Measurements from ENCODE around the gene SLC12A1.
A peak's percentile ranks its signal among the peaks of the same experiment; 100 is the strongest.

Gene SLC12A1

DNA sequence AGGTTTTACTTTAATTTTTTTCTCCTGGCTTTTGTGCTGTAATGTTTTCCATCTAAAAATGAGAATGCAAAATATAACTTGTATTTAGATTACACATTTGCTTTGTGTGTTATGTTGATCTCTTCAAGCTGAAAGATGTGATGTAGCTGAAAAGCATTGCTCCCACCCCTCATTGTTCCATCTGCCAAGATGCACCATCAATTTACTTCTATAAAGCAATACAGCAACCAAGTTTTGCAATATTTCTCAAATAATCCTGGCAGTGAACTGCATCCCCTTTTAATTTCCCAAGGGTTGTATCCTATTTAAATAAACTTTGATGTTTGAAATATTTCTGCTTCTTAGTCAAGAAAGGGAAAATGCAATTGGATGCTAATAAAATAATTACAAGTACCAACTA lies 72.6 kb downstream of the SLC12A1 start:
- Histone ChIP-seq H3K27me3 (ENCODE audit: control insufficient read depth in 3 of 3, insufficient read depth in 3 of 3, low read depth in 1 of 3, low read length in 3 of 3) (peaks cover 0 to 7% (median 0%) of the 10 kb centered on the region in 3 experiments), H3K18ac (ENCODE audit: low read length) (no peak overlapping the region), H3K9ac (ENCODE audit: low read depth, low read length, poor library complexity) (no peak overlapping the region)

GRCh38 chr15:48279608-48280007 lies 73.5 kb downstream of the SLC12A1 start:
- WGBS, 2 donors (ENCODE audit: extremely low coverage in 2 of 2, insufficient read length in 2 of 2, insufficient replicate concordance in 1 of 2), result no CpG with 5 or more reads among the region's 1 CpG

More for the DNA sequence above, 72.6 kb downstream of the SLC12A1 start:
- Histone ChIP-seq H2BK15ac (ENCODE audit: low read length) (no peak overlapping the region), H4K91ac (ENCODE audit: low read depth, low read length, poor library complexity) (no peak overlapping the region), H4K8ac (ENCODE audit: low read depth, low read length) (no peak overlapping the region), H2BK120ac (ENCODE audit: low read depth, low read length) (no peak overlapping the region), H3K4ac (ENCODE audit: low read length) (no peak overlapping the region), H2AK5ac (ENCODE audit: low read depth, low read length) (no peak overlapping the region), H3K4me2 (ENCODE audit: insufficient read depth, low read length, poor library complexity, severe bottlenecking) (no peak overlapping the region), H3K4me1 (ENCODE audit: control insufficient read depth in 2 of 2, insufficient read depth in 1 of 2, low read depth in 1 of 2, low read length in 2 of 2) (peaks cover 0 to 9% of the 10 kb centered on the region in 2 donors), H2BK5ac (ENCODE audit: low read length) (no peak overlapping the region), H3K79me1 (ENCODE audit: low read depth, low read length) (no peaks in the 10 kb centered on the region), H3K14ac (ENCODE audit: low read length) (no peak overlapping the region), H3K9me3 (replicated peaks in 1 of 2; ENCODE audit: control insufficient read depth in 2 of 2, insufficient read depth in 1 of 2, low read depth in 1 of 2, low read length in 2 of 2) (no peaks in the 10 kb centered on the region), H3K23ac (ENCODE audit: low read depth, low read length, poor library complexity) (no peak overlapping the region), H3K36me3 (replicated peaks in 1 of 2; ENCODE audit: control insufficient read depth in 2 of 2, insufficient read depth in 2 of 2, low read length in 2 of 2) (no peaks in the 10 kb centered on the region), H3K27ac (replicated peaks; ENCODE audit: low read length) (no peak overlapping the region), H2BK12ac (ENCODE audit: low read length) (no peak overlapping the region), H3K4me3 (ENCODE audit: low read length in 2 of 2) (no peak overlapping the region), H2AFZ (ENCODE audit: low read length) (no peak overlapping the region)
- DNase-seq (ENCODE audit: low spot score), result no peak

GRCh38 chr15:48281674-48282073 lies 75.6 kb downstream of the SLC12A1 start:
- H2AK5ac ChIP-seq (ENCODE audit: low read depth, low read length), result no peak overlapping the region
- no peak overlapping the region for H4K8ac ChIP-seq (ENCODE audit: low read depth, low read length)
- H3K27me3 ChIP-seq (ENCODE audit: control insufficient read depth in 3 of 3, insufficient read depth in 3 of 3, low read depth in 1 of 3, low read length in 3 of 3), result peaks cover 0 to 15% (median 0%) of the 10 kb centered on the region in 3 experiments
- peaks cover 0 to 11% of the 10 kb centered on the region in 2 donors for H3K4me1 ChIP-seq (ENCODE audit: control insufficient read depth in 2 of 2, insufficient read depth in 1 of 2, low read depth in 1 of 2, low read length in 2 of 2)
- WGBS, 2 donors (ENCODE audit: extremely low coverage in 2 of 2, insufficient read length in 2 of 2, insufficient replicate concordance in 1 of 2), result 100% methylated on average over 1 of the region's 4 CpGs; no CpG with 5 or more reads in 1 of the 2 donors
- no peak overlapping the region for H3K23ac ChIP-seq (ENCODE audit: low read depth, low read length, poor library complexity)
- no peak overlapping the region for H2BK120ac ChIP-seq (ENCODE audit: low read depth, low read length)
- H3K9me3 ChIP-seq (replicated peaks in 1 of 2; ENCODE audit: control insufficient read depth in 2 of 2, insufficient read depth in 1 of 2, low read depth in 1 of 2, low read length in 2 of 2), result no peaks in the 10 kb centered on the region
- H2BK5ac ChIP-seq (ENCODE audit: low read length), result no peak overlapping the region
- no peak overlapping the region for H3K4me2 ChIP-seq (ENCODE audit: insufficient read depth, low read length, poor library complexity, severe bottlenecking)
- no peak overlapping the region for H2AFZ ChIP-seq (ENCODE audit: low read length)
- no peak for DNase-seq (ENCODE audit: low spot score)
- no peak overlapping the region for H3K9ac ChIP-seq (ENCODE audit: low read depth, low read length, poor library complexity)
- no peaks in the 10 kb centered on the region for H3K79me1 ChIP-seq (ENCODE audit: low read depth, low read length)
- no peak overlapping the region for H2BK15ac ChIP-seq (ENCODE audit: low read length)
- H3K4me3 ChIP-seq (ENCODE audit: low read length in 2 of 2), result no peak overlapping the region
- H3K27ac ChIP-seq (replicated peaks; ENCODE audit: low read length), result no peak overlapping the region
- H3K14ac ChIP-seq (ENCODE audit: low read length), result no peak overlapping the region
- H3K18ac ChIP-seq (ENCODE audit: low read length), result no peak overlapping the region
- no peak overlapping the region for H3K4ac ChIP-seq (ENCODE audit: low read length)
- no peak overlapping the region for H2BK12ac ChIP-seq (ENCODE audit: low read length)
- no peaks in the 10 kb centered on the region for H3K36me3 ChIP-seq (replicated peaks in 1 of 2; ENCODE audit: control insufficient read depth in 2 of 2, insufficient read depth in 2 of 2, low read length in 2 of 2)
- no peak overlapping the region for H4K91ac ChIP-seq (ENCODE audit: low read depth, low read length, poor library complexity)

More at GRCh38 chr15:48279608-48280007, 73.5 kb downstream of the SLC12A1 start:
- peaks cover 0 to 9% (median 0%) of the 10 kb centered on the region in 3 experiments for H3K27me3 ChIP-seq (ENCODE audit: control insufficient read depth in 3 of 3, insufficient read depth in 3 of 3, low read depth in 1 of 3, low read length in 3 of 3)
- no peak overlapping the region for H3K23ac ChIP-seq (ENCODE audit: low read depth, low read length, poor library complexity)
- no peak overlapping the region for H2AK5ac ChIP-seq (ENCODE audit: low read depth, low read length)
- H3K18ac ChIP-seq (ENCODE audit: low read length), result no peak overlapping the region
- no peaks in the 10 kb centered on the region for H3K79me1 ChIP-seq (ENCODE audit: low read depth, low read length)
- no peak overlapping the region for H2BK15ac ChIP-seq (ENCODE audit: low read length)
- no peak overlapping the region for H2AFZ ChIP-seq (ENCODE audit: low read length)
- H3K4me3 ChIP-seq (ENCODE audit: low read length in 2 of 2), result no peak overlapping the region
- no peak overlapping the region for H3K4ac ChIP-seq (ENCODE audit: low read length)
- H3K4me2 ChIP-seq (ENCODE audit: insufficient read depth, low read length, poor library complexity, severe bottlenecking), result no peak overlapping the region
- H3K4me1 ChIP-seq (ENCODE audit: control insufficient read depth in 2 of 2, insufficient read depth in 1 of 2, low read depth in 1 of 2, low read length in 2 of 2), result peaks cover 0 to 9% of the 10 kb centered on the region in 2 donors
- H4K8ac ChIP-seq (ENCODE audit: low read depth, low read length), result no peak overlapping the region
- H2BK120ac ChIP-seq (ENCODE audit: low read depth, low read length), result no peak overlapping the region
- H3K36me3 ChIP-seq (replicated peaks in 1 of 2; ENCODE audit: control insufficient read depth in 2 of 2, insufficient read depth in 2 of 2, low read length in 2 of 2), result no peaks in the 10 kb centered on the region
- DNase-seq (ENCODE audit: low spot score), result no peak
- H3K9me3 ChIP-seq (replicated peaks in 1 of 2; ENCODE audit: control insufficient read depth in 2 of 2, insufficient read depth in 1 of 2, low read depth in 1 of 2, low read length in 2 of 2), result no peaks in the 10 kb centered on the region
- no peak overlapping the region for H4K91ac ChIP-seq (ENCODE audit: low read depth, low read length, poor library complexity)
- no peak overlapping the region for H3K27ac ChIP-seq (replicated peaks; ENCODE audit: low read length)
- H3K14ac ChIP-seq (ENCODE audit: low read length), result no peak overlapping the region
- H3K9ac ChIP-seq (ENCODE audit: low read depth, low read length, poor library complexity), result no peak overlapping the region
- H2BK5ac ChIP-seq (ENCODE audit: low read length), result no peak overlapping the region
- no peak overlapping the region for H2BK12ac ChIP-seq (ENCODE audit: low read length)

GRCh38 chr15:48282216-48282615 lies 76.1 kb downstream of the SLC12A1 start:
- Histone ChIP-seq H2BK15ac (ENCODE audit: low read length) (no peak overlapping the region), H3K27ac (replicated peaks; ENCODE audit: low read length) (no peak overlapping the region), H2BK120ac (ENCODE audit: low read depth, low read length) (no peak overlapping the region), H2AFZ (ENCODE audit: low read length) (peak overlapping the region; percentile 37), H2BK12ac (ENCODE audit: low read length) (no peak overlapping the region), H4K8ac (ENCODE audit: low read depth, low read length) (no peak overlapping the region), H2BK5ac (ENCODE audit: low read length) (no peak overlapping the region), H3K27me3 (ENCODE audit: control insufficient read depth in 3 of 3, insufficient read depth in 3 of 3, low read depth in 1 of 3, low read length in 3 of 3) (peaks cover 0 to 15% (median 0%) of the 10 kb centered on the region in 3 experiments), H3K79me1 (ENCODE audit: low read depth, low read length) (no peaks in the 10 kb centered on the region), H3K4me2 (ENCODE audit: insufficient read depth, low read length, poor library complexity, severe bottlenecking) (no peak overlapping the region), H3K23ac (ENCODE audit: low read depth, low read length, poor library complexity) (no peak overlapping the region), H3K18ac (ENCODE audit: low read length) (no peak overlapping the region), H2AK5ac (ENCODE audit: low read depth, low read length) (no peak overlapping the region), H3K9me3 (replicated peaks in 1 of 2; ENCODE audit: control insufficient read depth in 2 of 2, insufficient read depth in 1 of 2, low read depth in 1 of 2, low read length in 2 of 2) (no peaks in the 10 kb centered on the region), H3K14ac (ENCODE audit: low read length) (no peak overlapping the region), H3K4me1 (ENCODE audit: control insufficient read depth in 2 of 2, insufficient read depth in 1 of 2, low read depth in 1 of 2, low read length in 2 of 2) (peaks cover 0 to 11% of the 10 kb centered on the region in 2 donors), H3K9ac (ENCODE audit: low read depth, low read length, poor library complexity) (no peak overlapping the region), H4K91ac (ENCODE audit: low read depth, low read length, poor library complexity) (no peak overlapping the region), H3K4me3 (ENCODE audit: low read length in 2 of 2) (no peak overlapping the region), H3K36me3 (replicated peaks in 1 of 2; ENCODE audit: control insufficient read depth in 2 of 2, insufficient read depth in 2 of 2, low read length in 2 of 2) (no peaks in the 10 kb centered on the region), H3K4ac (ENCODE audit: low read length) (no peak overlapping the region)
- WGBS, 2 donors (ENCODE audit: extremely low coverage in 2 of 2, insufficient read length in 2 of 2, insufficient replicate concordance in 1 of 2), result no CpG with 5 or more reads among the region's 4 CpGs
- no peak for DNase-seq (ENCODE audit: low spot score)
